ENCODE measurements around the gene TTC7B. TPM values are rescaled to one million over a fixed set of nuclear protein-coding genes. Genes with fewer than 3 reads are reported as not detected.
A peak's percentile ranks its signal among the peaks of the same experiment; 100 is the strongest.

TTC7B gene
- total and polyA plus RNA-seq, 9 of the 15 experiments (the other 6 are each of a cell fraction or from before 2014, with no cell fraction given), result 2.2 to 77.2 (median 36.7) TPM

- TF ChIP-seq, protein P1, sequence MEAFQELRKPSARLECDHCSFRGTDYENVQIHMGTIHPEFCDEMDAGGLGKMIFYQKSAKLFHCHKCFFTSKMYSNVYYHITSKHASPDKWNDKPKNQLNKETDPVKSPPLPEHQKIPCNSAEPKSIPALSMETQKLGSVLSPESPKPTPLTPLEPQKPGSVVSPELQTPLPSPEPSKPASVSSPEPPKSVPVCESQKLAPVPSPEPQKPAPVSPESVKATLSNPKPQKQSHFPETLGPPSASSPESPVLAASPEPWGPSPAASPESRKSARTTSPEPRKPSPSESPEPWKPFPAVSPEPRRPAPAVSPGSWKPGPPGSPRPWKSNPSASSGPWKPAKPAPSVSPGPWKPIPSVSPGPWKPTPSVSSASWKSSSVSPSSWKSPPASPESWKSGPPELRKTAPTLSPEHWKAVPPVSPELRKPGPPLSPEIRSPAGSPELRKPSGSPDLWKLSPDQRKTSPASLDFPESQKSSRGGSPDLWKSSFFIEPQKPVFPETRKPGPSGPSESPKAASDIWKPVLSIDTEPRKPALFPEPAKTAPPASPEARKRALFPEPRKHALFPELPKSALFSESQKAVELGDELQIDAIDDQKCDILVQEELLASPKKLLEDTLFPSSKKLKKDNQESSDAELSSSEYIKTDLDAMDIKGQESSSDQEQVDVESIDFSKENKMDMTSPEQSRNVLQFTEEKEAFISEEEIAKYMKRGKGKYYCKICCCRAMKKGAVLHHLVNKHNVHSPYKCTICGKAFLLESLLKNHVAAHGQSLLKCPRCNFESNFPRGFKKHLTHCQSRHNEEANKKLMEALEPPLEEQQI (IDR thresholded peaks at IDR 0.05), result peak; percentile 52; the same call in 1 of the 2 replicates
- TF ChIP-seq ARNT (IDR thresholded peaks at IDR 0.05), result peak in 1 of 2 experiments; percentile 93; a peak in 2 of 4 replicates
- peak; percentile 98 for TF ChIP-seq CBFA2T3 (IDR thresholded peaks at IDR 0.05)
- TF ChIP-seq HES1 (IDR thresholded peaks at IDR 0.05; ENCODE audit: low read depth), result peak; percentile 83
- TF ChIP-seq, protein P2, sequence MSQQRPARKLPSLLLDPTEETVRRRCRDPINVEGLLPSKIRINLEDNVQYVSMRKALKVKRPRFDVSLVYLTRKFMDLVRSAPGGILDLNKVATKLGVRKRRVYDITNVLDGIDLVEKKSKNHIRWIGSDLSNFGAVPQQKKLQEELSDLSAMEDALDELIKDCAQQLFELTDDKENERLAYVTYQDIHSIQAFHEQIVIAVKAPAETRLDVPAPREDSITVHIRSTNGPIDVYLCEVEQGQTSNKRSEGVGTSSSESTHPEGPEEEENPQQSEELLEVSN (IDR thresholded peaks at IDR 0.05; ENCODE audit: borderline replicate concordance in 1 of 2, extremely low read depth in 1 of 2, insufficient read depth in 1 of 2, insufficient read length in 1 of 2, low read depth in 1 of 2, low read length in 1 of 2, poor library complexity in 1 of 2, severe bottlenecking in 1 of 2), result peak; percentile 33 to 61
- peak; percentile 91 for TF ChIP-seq ZEB2 (IDR thresholded peaks at IDR 0.05)
- TF ChIP-seq RAD21 (CRISPR knock-in tag; conservative IDR thresholded peaks at IDR 0.05 in 1 of 2, IDR thresholded peaks at IDR 0.05 in 1 of 2), result 0 out of 4 replicates have a peak, but pooled peaks have one; percentile 8 to 19
- TF ChIP-seq, protein P3, sequence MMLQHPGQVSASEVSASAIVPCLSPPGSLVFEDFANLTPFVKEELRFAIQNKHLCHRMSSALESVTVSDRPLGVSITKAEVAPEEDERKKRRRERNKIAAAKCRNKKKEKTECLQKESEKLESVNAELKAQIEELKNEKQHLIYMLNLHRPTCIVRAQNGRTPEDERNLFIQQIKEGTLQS (IDR thresholded peaks at IDR 0.05), result peak; percentile 71; the same call in 1 of the 2 replicates
- TF ChIP-seq, protein P3 (CRISPR knock-in tag; conservative IDR thresholded peaks at IDR 0.05), result no peak
- TF ChIP-seq, protein P4, sequence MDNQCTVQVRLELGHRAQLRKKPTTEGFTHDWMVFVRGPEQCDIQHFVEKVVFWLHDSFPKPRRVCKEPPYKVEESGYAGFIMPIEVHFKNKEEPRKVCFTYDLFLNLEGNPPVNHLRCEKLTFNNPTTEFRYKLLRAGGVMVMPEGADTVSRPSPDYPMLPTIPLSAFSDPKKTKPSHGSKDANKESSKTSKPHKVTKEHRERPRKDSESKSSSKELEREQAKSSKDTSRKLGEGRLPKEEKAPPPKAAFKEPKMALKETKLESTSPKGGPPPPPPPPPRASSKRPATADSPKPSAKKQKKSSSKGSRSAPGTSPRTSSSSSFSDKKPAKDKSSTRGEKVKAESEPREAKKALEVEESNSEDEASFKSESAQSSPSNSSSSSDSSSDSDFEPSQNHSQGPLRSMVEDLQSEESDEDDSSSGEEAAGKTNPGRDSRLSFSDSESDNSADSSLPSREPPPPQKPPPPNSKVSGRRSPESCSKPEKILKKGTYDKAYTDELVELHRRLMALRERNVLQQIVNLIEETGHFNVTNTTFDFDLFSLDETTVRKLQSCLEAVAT (IDR thresholded peaks at IDR 0.05), result peak; percentile 48 to 82; a peak in 1 of 4 replicates
- peak; percentile 68 for TF ChIP-seq ZNF589 (CRISPR knock-in tag; IDR thresholded peaks at IDR 0.05; ENCODE audit: low read depth)
- TF ChIP-seq SOX6 (IDR thresholded peaks at IDR 0.05), result peak; percentile 94
- peak; percentile 73; the same call in 1 of the 2 replicates for TF ChIP-seq ZNF24 (IDR thresholded peaks at IDR 0.05)
- TF ChIP-seq MNT (conservative IDR thresholded peaks at IDR 0.05), result peak in 1 of 2 experiments; percentile 56; a peak in 1 of 4 replicates
- TF ChIP-seq BRD9 (IDR thresholded peaks at IDR 0.05; ENCODE audit: low read depth, partially characterized antibody), result no peak
- peak; percentile 49; the same call in 1 of the 2 replicates for TF ChIP-seq MBD2 (IDR thresholded peaks at IDR 0.05; ENCODE audit: borderline replicate concordance, low read depth)
- peak; percentile 33; the same call in 1 of the 2 replicates for TF ChIP-seq SPI1 (IDR thresholded peaks at IDR 0.05; ENCODE audit: borderline replicate concordance, low read depth, low read length)
Observed at GRCh38 chr14:90573385-90574105, 242.7 kb downstream of the TTC7B start (continued).

All from K562 (cell line).